Endodermal cell (in vitro differentiated cells): ENCODE results near the gene BTBD2. TPM values are rescaled to one million over a fixed set of nuclear protein-coding genes. Genes with fewer than 3 reads are reported as not detected.

ENCODE experiments used
- DNase-seq: peaks from one replicate; pipeline ENCODE4 v3.0.0-alpha.2; 2017
- H3K27ac ChIP-seq: 2 replicates; pipeline ENCODE4 v1.5.1; 2013; ENCODE audit warnings: mild to moderate bottlenecking, low read depth, low read length, moderate library complexity
- H3K27me3 ChIP-seq: 2 replicates; pipeline ENCODE4 v1.6.1; 2013; ENCODE audit warnings: mild to moderate bottlenecking, low read length, moderate library complexity; ENCODE audit not compliant: insufficient read depth, control insufficient read depth, poor library complexity, severe bottlenecking
- H3K36me3 ChIP-seq: 2 replicates; pipeline ENCODE4 v1.7.0; 2013; ENCODE audit warnings: mild to moderate bottlenecking, low read length, moderate library complexity; ENCODE audit not compliant: control insufficient read depth, insufficient read depth
- H3K4me1 ChIP-seq: one replicate; pipeline ENCODE4 v1.7.0; 2013; ENCODE audit warnings: low read length; ENCODE audit not compliant: control insufficient read depth, insufficient read depth
- H3K4me3 ChIP-seq: 2 replicates; pipeline ENCODE4 v1.5.1; 2013; ENCODE audit warnings: mild to moderate bottlenecking, low read length, moderate library complexity
- H3K9ac ChIP-seq: 2 replicates; pipeline ENCODE4 v1.6.1; 2013; ENCODE audit warnings: mild to moderate bottlenecking, low read length, moderate library complexity; ENCODE audit not compliant: poor library complexity, severe bottlenecking; ENCODE audit errors: extremely low read depth
- H3K9me3 ChIP-seq: 2 replicates; pipeline ENCODE4 v1.6.1; 2013; ENCODE audit warnings: mild to moderate bottlenecking, low read length, moderate library complexity; ENCODE audit not compliant: control insufficient read depth
- H3K27ac Mint-ChIP-seq: 2 replicates; pipeline ENCODE4 v1.8.0; 2020; ENCODE audit warnings: mixed read lengths
- H3K27me3 Mint-ChIP-seq: 2 replicates; pipeline ENCODE4 v1.8.0; 2021; ENCODE audit warnings: mild to moderate bottlenecking, mixed read lengths; ENCODE audit not compliant: insufficient read depth
- H3K36me3 Mint-ChIP-seq: 2 replicates; pipeline ENCODE4 v1.8.0; 2020; ENCODE audit warnings: low read depth, mixed read lengths
- H3K4me1 Mint-ChIP-seq: 2 replicates; pipeline ENCODE4 v1.8.0; 2020; ENCODE audit warnings: mixed read lengths
- H3K4me3 Mint-ChIP-seq: 2 replicates; pipeline ENCODE4 v1.8.0; 2020; ENCODE audit warnings: mild to moderate bottlenecking, moderate library complexity, mixed read lengths
- H3K9me3 Mint-ChIP-seq: 2 replicates; pipeline ENCODE4 v1.8.0; 2020; ENCODE audit warnings: mild to moderate bottlenecking, mixed read lengths
- WGBS, 2 experiments: methylation state at CpG; one replicate each; pipeline versions ENCODE4 v1.1.5 to v1.1.7; 2013; ENCODE audit warnings: missing lambda C conversion rate in 2 of 2, mixed read lengths in 1 of 2; ENCODE audit not compliant: insufficient coverage in 1 of 2, insufficient read length in 1 of 2; 5-methylcytosine and 5-hydroxymethylcytosine counted together
- total RNA-seq, 2 donors: library from RNA; stranded (reverse); fragmentation: NEBNext Ultra II Directional in 1 of 2; extraction: Animal tissue kit (Norgen Biotek cat#: 25700) in 1 of 2; gene quantifications; 2 replicates in 1 of 2; 3 replicates in 1 of 2; pipeline ENCODE4 v1.2.1, GENCODE V29; 2021
- TF ChIP-seq, protein P1 (sequence below): fragments of 200-600 bp; sonication (generic); conservative IDR thresholded peaks from 2 replicates; pipeline ENCODE4 v1.5.0; 2021; ENCODE audit warnings: antibody characterized with exemption, mild to moderate bottlenecking

Gene BTBD2
- total RNA-seq, 2 donors from 2014 or later: 107 to 112 TPM

- H3K36me3 Mint-ChIP-seq: peaks cover 18% of the 10 kb centered on the region
- no peak overlapping the region for H3K4me3 Mint-ChIP-seq
- H3K27me3 Mint-ChIP-seq: no peaks in the 10 kb centered on the region
- Histone ChIP-seq H3K27me3 (no peaks in the 10 kb centered on the region), H3K27ac (no peak overlapping the region), H3K9ac (no peak overlapping the region), H3K36me3 (no peaks in the 10 kb centered on the region), H3K4me1 (no peaks in the 10 kb centered on the region), H3K9me3 (no peaks in the 10 kb centered on the region), H3K4me3 (no peak overlapping the region)
- no peak for DNase-seq
- 96 to 98% methylated on average over 13 to 30 of the region's 30 CpGs for WGBS, 2 experiments
- TF ChIP-seq, protein P1, sequence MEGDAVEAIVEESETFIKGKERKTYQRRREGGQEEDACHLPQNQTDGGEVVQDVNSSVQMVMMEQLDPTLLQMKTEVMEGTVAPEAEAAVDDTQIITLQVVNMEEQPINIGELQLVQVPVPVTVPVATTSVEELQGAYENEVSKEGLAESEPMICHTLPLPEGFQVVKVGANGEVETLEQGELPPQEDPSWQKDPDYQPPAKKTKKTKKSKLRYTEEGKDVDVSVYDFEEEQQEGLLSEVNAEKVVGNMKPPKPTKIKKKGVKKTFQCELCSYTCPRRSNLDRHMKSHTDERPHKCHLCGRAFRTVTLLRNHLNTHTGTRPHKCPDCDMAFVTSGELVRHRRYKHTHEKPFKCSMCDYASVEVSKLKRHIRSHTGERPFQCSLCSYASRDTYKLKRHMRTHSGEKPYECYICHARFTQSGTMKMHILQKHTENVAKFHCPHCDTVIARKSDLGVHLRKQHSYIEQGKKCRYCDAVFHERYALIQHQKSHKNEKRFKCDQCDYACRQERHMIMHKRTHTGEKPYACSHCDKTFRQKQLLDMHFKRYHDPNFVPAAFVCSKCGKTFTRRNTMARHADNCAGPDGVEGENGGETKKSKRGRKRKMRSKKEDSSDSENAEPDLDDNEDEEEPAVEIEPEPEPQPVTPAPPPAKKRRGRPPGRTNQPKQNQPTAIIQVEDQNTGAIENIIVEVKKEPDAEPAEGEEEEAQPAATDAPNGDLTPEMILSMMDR: no peak
- peaks cover 13% of the 10 kb centered on the region for H3K4me1 Mint-ChIP-seq
- no peaks in the 10 kb centered on the region for H3K9me3 Mint-ChIP-seq
- no peak overlapping the region for H3K27ac Mint-ChIP-seq
Measured at GRCh38 chr19:1944916-1945561, 70.5 kb downstream of the BTBD2 start.

DNA sequence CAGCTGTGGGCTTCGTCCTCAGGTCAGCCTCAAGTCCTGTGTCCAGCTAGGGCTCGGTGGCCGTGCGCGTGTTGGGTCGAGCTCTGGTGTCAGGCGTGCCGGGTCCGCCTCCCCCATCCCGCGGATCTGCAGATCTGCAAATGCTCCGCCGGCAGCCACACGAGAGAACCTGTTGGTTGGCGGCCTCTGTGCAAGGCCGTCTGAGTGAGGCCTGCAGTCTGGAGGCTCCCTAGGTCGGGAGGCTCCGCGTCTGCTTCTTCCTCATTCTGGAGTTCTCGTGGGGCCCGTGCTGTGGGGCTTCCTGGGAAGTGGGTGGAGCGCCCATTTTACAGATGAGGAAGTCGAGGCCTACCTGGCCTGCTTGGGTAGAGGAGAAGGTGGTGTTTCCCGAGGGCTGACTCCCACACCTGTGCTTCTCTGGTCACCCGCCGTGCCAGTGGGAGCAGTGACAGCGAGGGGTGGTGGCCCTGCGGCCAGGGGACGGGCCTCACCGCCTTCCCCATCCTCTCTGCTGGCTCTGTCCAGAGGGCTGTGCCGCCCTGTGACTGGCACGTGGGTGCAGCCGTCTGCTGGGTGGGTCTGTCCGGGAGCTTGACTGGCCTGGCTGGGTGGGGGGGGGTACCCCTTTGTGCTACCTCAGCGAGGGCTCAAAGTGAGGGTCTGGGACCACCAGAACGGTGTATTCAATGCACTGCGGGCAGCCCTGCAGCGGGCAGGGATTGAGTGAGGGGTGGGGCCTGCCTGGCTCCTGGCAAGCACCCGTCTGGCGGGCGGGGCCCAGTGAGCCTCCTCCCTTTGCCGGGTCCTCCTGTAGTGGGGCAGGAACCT lies 71.2 kb downstream of the BTBD2 start:
- Mint-ChIP-seq H3K36me3 (peaks cover 13% of the 10 kb centered on the region), H3K4me3 (no peak overlapping the region), H3K4me1 (peaks cover 19% of the 10 kb centered on the region), H3K27me3 (no peaks in the 10 kb centered on the region), H3K9me3 (no peaks in the 10 kb centered on the region), H3K27ac (no peak overlapping the region)
- no peaks in the 10 kb centered on the region for H3K4me1 ChIP-seq
- H3K9me3 ChIP-seq: no peaks in the 10 kb centered on the region
- H3K4me3 ChIP-seq: no peak overlapping the region
- no peak for DNase-seq
- H3K36me3 ChIP-seq: no peaks in the 10 kb centered on the region
- TF ChIP-seq, protein P1: no peak
- no peak overlapping the region for H3K9ac ChIP-seq
- H3K27me3 ChIP-seq: no peaks in the 10 kb centered on the region
- H3K27ac ChIP-seq: no peak overlapping the region
- 90 to 92% methylated on average over 34 to 42 of the region's 42 CpGs for WGBS, 2 experiments

GRCh38 chr19:1943661-1944087 lies 71.8 kb downstream of the BTBD2 start:
- Mint-ChIP-seq H3K4me1 (peaks cover 19% of the 10 kb centered on the region), H3K27me3 (no peaks in the 10 kb centered on the region), H3K4me3 (peak overlapping the region; percentile 86), H3K27ac (peak overlapping the region; percentile 91), H3K36me3 (peaks cover 7% of the 10 kb centered on the region), H3K9me3 (no peaks in the 10 kb centered on the region)
- no peak overlapping the region for H3K27ac ChIP-seq
- H3K9me3 ChIP-seq: no peaks in the 10 kb centered on the region
- H3K36me3 ChIP-seq: no peaks in the 10 kb centered on the region
- 92 to 94% methylated on average over 16 to 22 of the region's 22 CpGs for WGBS, 2 experiments
- DNase-seq: no peak
- no peaks in the 10 kb centered on the region for H3K4me1 ChIP-seq
- H3K9ac ChIP-seq: no peak overlapping the region
- H3K4me3 ChIP-seq: no peak overlapping the region
- no peaks in the 10 kb centered on the region for H3K27me3 ChIP-seq
- TF ChIP-seq, protein P1: no peak
